Measurements from ENCODE around the gene HSD17B12. TPM values are rescaled to one million over a fixed set of nuclear protein-coding genes. Genes with fewer than 3 reads are reported as not detected.
"Not testable (repeated sequence)": the region's sequence is repeated elsewhere in the genome, so short reads cannot be mapped to it uniquely, and the experiment has no call there.

The HSD17B12 gene
- total and polyA plus RNA-seq, 3 experiments from 2014 or later, result 26.3 to 37.1 (median 32.3) TPM

GRCh38 chr11:43644621-43645299, 35.8 kb upstream of the HSD17B12 start:
- Mint-ChIP-seq H3K9me3 (no peaks in the 10 kb centered on the region), H3K4me3 (peak overlapping the region; percentile 86 to 97 (median 89)), H3K27ac (peak overlapping the region; percentile 17 to 97 (median 80)), H3K36me3 (peaks cover 3 to 14% (median 5%) of the 10 kb centered on the region in 3 donors), H3K27me3 (peaks cover 7 to 14% of the 10 kb centered on the region in 2 donors), H3K4me1 (peaks cover 18 to 29% (median 20%) of the 10 kb centered on the region in 3 donors)
- peak overlapping the region; percentile 51 for H3K27ac ChIP-seq (ENCODE audit: low read depth, low read length)
- DNase-seq, result no peak
- POLR2A ChIA-PET, result interaction anchor here (0.6 kb wide), 1 partner anchor 38 kb away, joined by 6 read pairs; no protein-coding TSS in a partner anchor
- H3K36me3 ChIP-seq (ENCODE audit: insufficient read depth, low read length), result no peaks in the 10 kb centered on the region
- CTCF ChIA-PET, result no interaction called here
- H3K27me3 ChIP-seq (ENCODE audit: insufficient read depth, low read length, poor library complexity, severe bottlenecking), result peaks cover under 1% of the 10 kb centered on the region
- peak overlapping the region; percentile 69 for H3K4me3 ChIP-seq (ENCODE audit: low read length)
- no peaks in the 10 kb centered on the region for H3K9me3 ChIP-seq (ENCODE audit: low read length)
- H3K4me1 ChIP-seq (ENCODE audit: insufficient read depth, low read length), result peaks cover 11% of the 10 kb centered on the region

DNA sequence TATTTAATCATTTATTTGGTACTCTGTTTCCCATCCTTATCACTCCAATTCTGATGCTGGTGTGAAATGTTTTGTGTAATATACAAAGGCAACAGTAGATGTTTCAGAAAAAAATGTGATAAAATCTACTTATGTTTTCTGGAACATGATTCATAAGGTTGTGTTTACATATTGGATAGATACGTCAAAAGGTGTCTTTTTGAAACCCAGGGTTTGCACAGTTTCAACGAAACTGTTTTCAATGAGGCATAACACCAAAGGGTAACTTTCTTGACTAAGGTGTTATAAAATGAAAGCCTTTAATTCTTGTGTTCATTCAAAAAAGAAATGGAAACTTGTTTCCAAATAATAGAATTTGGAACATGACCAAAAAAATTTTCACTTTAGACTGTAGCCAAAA, 33.8 kb upstream of the HSD17B12 start:
- DNase-seq, result no peak
- Mint-ChIP-seq H3K27ac (no peak overlapping the region), H3K4me1 (peaks cover 18 to 29% (median 20%) of the 10 kb centered on the region in 3 donors), H3K36me3 (peaks cover 5 to 17% (median 10%) of the 10 kb centered on the region in 3 donors), H3K27me3 (peaks cover 2 to 4% of the 10 kb centered on the region in 2 donors), H3K9me3 (peaks cover 0 to 2% (median 0%) of the 10 kb centered on the region in 5 donors), H3K4me3 (peak overlapping the region in 2 of 7 donors; percentile 28 to 66)
- H3K27ac ChIP-seq (ENCODE audit: low read depth, low read length), result no peak overlapping the region
- H3K9me3 ChIP-seq (ENCODE audit: low read length), result no peaks in the 10 kb centered on the region
- peaks cover 11% of the 10 kb centered on the region for H3K4me1 ChIP-seq (ENCODE audit: insufficient read depth, low read length)
- ChIA-PET CTCF (no interaction called here), POLR2A (no interaction called here)
- no peak overlapping the region for H3K4me3 ChIP-seq (ENCODE audit: low read length)
- no peaks in the 10 kb centered on the region for H3K27me3 ChIP-seq (ENCODE audit: insufficient read depth, low read length, poor library complexity, severe bottlenecking)
- H3K36me3 ChIP-seq (ENCODE audit: insufficient read depth, low read length), result no peaks in the 10 kb centered on the region

DNA sequence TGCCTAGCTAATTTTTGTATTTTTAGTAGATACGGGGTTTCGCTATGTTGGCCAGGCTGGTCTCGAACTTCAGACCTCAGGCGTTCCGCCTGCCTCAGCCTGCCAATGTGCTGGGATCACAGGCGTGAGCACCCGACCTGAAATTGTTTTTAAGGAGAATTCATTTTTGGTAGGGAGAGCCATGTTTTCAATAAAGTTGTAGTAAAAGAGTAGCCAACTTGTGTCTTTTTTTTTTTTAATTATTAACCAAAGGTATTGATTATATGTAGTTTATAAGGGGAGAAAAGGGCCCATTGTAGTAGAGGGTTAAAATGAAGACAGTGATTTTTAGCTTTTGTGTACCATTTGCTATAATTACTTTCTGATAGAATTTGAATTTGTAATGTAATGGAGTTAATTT, 31.6 kb upstream of the HSD17B12 start:
- POLR2A ChIA-PET, result no interaction called here
- no peak for DNase-seq
- Mint-ChIP-seq H3K9me3 (peaks cover 0 to 7% (median 2%) of the 10 kb centered on the region in 5 donors), H3K36me3 (peaks cover 5 to 14% (median 10%) of the 10 kb centered on the region in 3 donors), H3K27me3 (peaks cover 0 to 1% of the 10 kb centered on the region in 2 donors), H3K4me1 (peaks cover 15 to 25% (median 15%) of the 10 kb centered on the region in 3 donors), H3K27ac (no peak overlapping the region), H3K4me3 (no peak overlapping the region)
- Histone ChIP-seq H3K4me3 (ENCODE audit: low read length) (no peak overlapping the region), H3K4me1 (ENCODE audit: insufficient read depth, low read length) (peaks cover 11% of the 10 kb centered on the region), H3K27me3 (ENCODE audit: insufficient read depth, low read length, poor library complexity, severe bottlenecking) (no peaks in the 10 kb centered on the region), H3K36me3 (ENCODE audit: insufficient read depth, low read length) (no peaks in the 10 kb centered on the region), H3K27ac (ENCODE audit: low read depth, low read length) (no peak overlapping the region), H3K9me3 (ENCODE audit: low read length) (no peaks in the 10 kb centered on the region)
- CTCF ChIA-PET, result no interaction called here

- H3K27ac Mint-ChIP-seq, result no peak overlapping the region
- H3K9me3 Mint-ChIP-seq, result peaks cover 0 to 7% (median 2%) of the 10 kb centered on the region in 5 donors
- DNase-seq, result no peak
- Histone ChIP-seq H3K27ac (ENCODE audit: low read depth, low read length) (no peak overlapping the region), H3K4me1 (ENCODE audit: insufficient read depth, low read length) (peaks cover 10% of the 10 kb centered on the region), H3K9me3 (ENCODE audit: low read length) (no peaks in the 10 kb centered on the region), H3K27me3 (ENCODE audit: insufficient read depth, low read length, poor library complexity, severe bottlenecking) (no peaks in the 10 kb centered on the region), H3K4me3 (ENCODE audit: low read length) (no peak overlapping the region), H3K36me3 (ENCODE audit: insufficient read depth, low read length) (no peaks in the 10 kb centered on the region)
- peaks cover 0 to 1% of the 10 kb centered on the region in 2 donors for H3K27me3 Mint-ChIP-seq
- no peak overlapping the region for H3K4me3 Mint-ChIP-seq
- peaks cover 11 to 19% (median 11%) of the 10 kb centered on the region in 3 donors for H3K4me1 Mint-ChIP-seq
- CTCF ChIA-PET, result no interaction called here
- H3K36me3 Mint-ChIP-seq, result peaks cover 5 to 10% (median 7%) of the 10 kb centered on the region in 3 donors
- POLR2A ChIA-PET, result no interaction called here
Measured at GRCh38 chr11:43649501-43649900, 31.0 kb upstream of the HSD17B12 start.

DNA sequence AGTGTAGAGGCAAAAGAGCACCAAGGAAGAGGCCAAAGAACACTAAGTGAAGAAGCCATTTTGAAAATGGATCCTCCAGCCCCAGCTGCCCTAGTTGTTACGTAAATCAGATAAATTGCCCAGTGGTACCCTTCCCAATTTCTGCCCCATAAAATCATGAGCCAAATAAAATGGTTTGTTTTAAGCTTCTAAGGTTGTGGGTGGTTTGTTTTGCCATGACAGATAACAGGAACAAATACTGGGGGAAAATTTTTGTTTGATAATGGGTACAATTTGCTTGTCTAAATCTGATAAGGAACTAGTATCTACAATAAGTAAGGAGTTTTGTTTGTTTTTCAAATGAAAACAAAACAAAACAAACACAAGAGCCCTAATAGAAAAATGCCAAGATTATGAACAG, 30.6 kb upstream of the HSD17B12 start:
- Mint-ChIP-seq H3K27ac (no peak overlapping the region), H3K9me3 (peaks cover 0 to 7% (median 4%) of the 10 kb centered on the region in 5 donors), H3K4me3 (no peak overlapping the region), H3K4me1 (peaks cover 7 to 15% (median 7%) of the 10 kb centered on the region in 3 donors), H3K36me3 (peaks cover 5 to 10% (median 7%) of the 10 kb centered on the region in 3 donors), H3K27me3 (peaks cover 0 to 1% of the 10 kb centered on the region in 2 donors)
- CTCF ChIA-PET, result no interaction called here
- no peak overlapping the region for H3K4me3 ChIP-seq (ENCODE audit: low read length)
- H3K36me3 ChIP-seq (ENCODE audit: insufficient read depth, low read length), result no peaks in the 10 kb centered on the region
- no peaks in the 10 kb centered on the region for H3K27me3 ChIP-seq (ENCODE audit: insufficient read depth, low read length, poor library complexity, severe bottlenecking)
- H3K27ac ChIP-seq (ENCODE audit: low read depth, low read length), result no peak overlapping the region
- H3K9me3 ChIP-seq (ENCODE audit: low read length), result no peaks in the 10 kb centered on the region
- no peak for DNase-seq
- POLR2A ChIA-PET, result no interaction called here
- H3K4me1 ChIP-seq (ENCODE audit: insufficient read depth, low read length), result peaks cover 6% of the 10 kb centered on the region

- H3K4me1 Mint-ChIP-seq; H3K36me3 ChIP-seq (ENCODE audit: insufficient read depth, low read length); H3K27me3 ChIP-seq (ENCODE audit: insufficient read depth, low read length, poor library complexity, severe bottlenecking); H3K36me3 Mint-ChIP-seq; H3K27ac ChIP-seq (ENCODE audit: low read depth, low read length); DNase-seq; H3K4me3 ChIP-seq (ENCODE audit: low read length); H3K9me3 ChIP-seq (ENCODE audit: low read length); H3K9me3 Mint-ChIP-seq; H3K27ac Mint-ChIP-seq; POLR2A ChIA-PET; H3K4me1 ChIP-seq (ENCODE audit: insufficient read depth, low read length); H3K4me3 Mint-ChIP-seq: not testable (repeated sequence)
- H3K27me3 Mint-ChIP-seq, result peaks cover 26 to 48% of the 10 kb centered on the region in 2 donors
- CTCF ChIA-PET, result interaction anchor here (0.6 kb wide), 1 partner anchor 47 kb away, joined by 3 read pairs; no protein-coding TSS in a partner anchor
Measured at GRCh38 chr11:43663018-43663417, 17.5 kb upstream of the HSD17B12 start.

- Histone ChIP-seq H3K9me3 (ENCODE audit: low read length) (no peaks in the 10 kb centered on the region), H3K27ac (ENCODE audit: low read depth, low read length) (no peak overlapping the region), H3K27me3 (ENCODE audit: insufficient read depth, low read length, poor library complexity, severe bottlenecking) (no peaks in the 10 kb centered on the region), H3K4me3 (ENCODE audit: low read length) (no peak overlapping the region), H3K4me1 (ENCODE audit: insufficient read depth, low read length) (no peaks in the 10 kb centered on the region), H3K36me3 (ENCODE audit: insufficient read depth, low read length) (no peaks in the 10 kb centered on the region)
- Mint-ChIP-seq H3K27ac (no peak overlapping the region), H3K4me3 (no peak overlapping the region), H3K4me1 (no peaks in the 10 kb centered on the region), H3K9me3 (no peaks in the 10 kb centered on the region), H3K27me3 (peaks cover 22 to 49% of the 10 kb centered on the region in 2 donors), H3K36me3 (peaks cover 0 to 3% (median 0%) of the 10 kb centered on the region in 3 donors)
- ChIA-PET CTCF (no interaction called here), POLR2A (no interaction called here)
- no peak for DNase-seq
Measured at GRCh38 chr11:43664295-43664694, 16.2 kb upstream of the HSD17B12 start.

- POLR2A ChIA-PET; H3K9me3 Mint-ChIP-seq; H3K27ac ChIP-seq (ENCODE audit: low read depth, low read length); H3K27ac Mint-ChIP-seq; H3K27me3 ChIP-seq (ENCODE audit: insufficient read depth, low read length, poor library complexity, severe bottlenecking); H3K36me3 Mint-ChIP-seq; H3K9me3 ChIP-seq (ENCODE audit: low read length); H3K4me1 ChIP-seq (ENCODE audit: insufficient read depth, low read length); H3K4me3 ChIP-seq (ENCODE audit: low read length); H3K4me1 Mint-ChIP-seq; H3K36me3 ChIP-seq (ENCODE audit: insufficient read depth, low read length); DNase-seq; H3K4me3 Mint-ChIP-seq; CTCF ChIA-PET: not testable (repeated sequence)
- H3K27me3 Mint-ChIP-seq, result peaks cover 7 to 28% of the 10 kb centered on the region in 2 donors
Measured at GRCh38 chr11:43671284-43671683, 9.3 kb upstream of the HSD17B12 start.
